Ascending aorta (tissue), 2 donors: Measurements from ENCODE around the gene MYO1E. TPM values are rescaled to one million over a fixed set of nuclear protein-coding genes. Genes with fewer than 3 reads are reported as not detected.

ENCODE experiments used
- DNase-seq, 2 donors: peaks; one replicate each; pipeline ENCODE4 v3.0.0-alpha.2; 2019; ENCODE audit warnings: low spot score in 2 of 2
- H3K27ac ChIP-seq, 2 donors: fragments of 200-600 bp; sonication (generic); one replicate each; pipeline ENCODE4 v1.5.1; 2016 to 2017; ENCODE audit warnings: mild to moderate bottlenecking in 1 of 2
- H3K27me3 ChIP-seq: fragments of 200-600 bp; sonication (generic); one replicate; pipeline ENCODE4 v1.5.1; 2017
- H3K36me3 ChIP-seq, 2 donors: fragments of 200-600 bp; sonication (generic); one replicate each; pipeline ENCODE4 v1.5.1; 2016
- H3K4me1 ChIP-seq, 2 donors: fragments of 200-600 bp; sonication (generic); one replicate each; pipeline ENCODE4 v1.5.1; 2016 to 2017; ENCODE audit warnings: mild to moderate bottlenecking in 1 of 2
- H3K4me3 ChIP-seq, 2 donors: fragments of 200-600 bp; sonication (generic); one replicate each; pipeline ENCODE4 v1.5.1; 2016 to 2017; ENCODE audit warnings: mild to moderate bottlenecking in 1 of 2
- H3K9me3 ChIP-seq, 2 donors: fragments of 200-600 bp; sonication (generic); one replicate each; pipeline ENCODE4 v1.5.1; 2016
- intact Hi-C: fragments of 100-400 bp; cut with DNase I; formaldehyde crosslinking; loops from one replicate; pipeline ENCODE4 v1.15.1; 2023
- total RNA-seq: library from RNA; depleted of rRNA; stranded (reverse); fragments of >200 nt; gene quantifications from one replicate; pipeline ENCODE4 v1.1.0, GENCODE V29; 2016
- TF ChIP-seq, protein P1 (sequence below), 3 experiments: fragments of 200-600 bp in 2 of 3; fragments of 450-650 bp in 1 of 3; sonication (generic) in 2 of 3; IDR thresholded peaks; one replicate each; pipeline ENCODE4 v1.5.1; 2016 to 2019; ENCODE audit warnings: antibody characterized with exemption in 3 of 3, mild to moderate bottlenecking in 1 of 3, moderate library complexity in 1 of 3

The MYO1E gene
- total RNA-seq, 1 donor from 2014 or later, result 48.0 TPM

DNA sequence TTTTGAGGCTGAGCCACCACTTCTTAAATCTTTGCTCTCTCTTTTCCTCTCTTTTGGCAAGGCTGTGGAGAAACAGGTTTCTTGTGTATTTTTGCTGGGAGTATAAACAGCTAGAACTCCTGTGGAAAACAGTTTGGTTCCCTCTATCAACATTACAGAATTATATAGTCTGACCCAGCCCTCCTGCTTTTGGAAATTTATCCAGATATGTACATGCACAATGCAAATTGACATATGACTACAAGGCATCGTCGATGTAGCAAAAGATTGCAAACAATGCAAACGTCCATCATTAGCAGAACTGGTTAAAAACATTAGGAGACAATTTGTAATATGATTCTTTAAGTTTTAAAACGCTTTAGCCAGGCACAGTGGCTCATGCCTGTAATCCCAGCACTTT lies 12.5 kb upstream of the MYO1E start:
- TF ChIP-seq, protein P1, sequence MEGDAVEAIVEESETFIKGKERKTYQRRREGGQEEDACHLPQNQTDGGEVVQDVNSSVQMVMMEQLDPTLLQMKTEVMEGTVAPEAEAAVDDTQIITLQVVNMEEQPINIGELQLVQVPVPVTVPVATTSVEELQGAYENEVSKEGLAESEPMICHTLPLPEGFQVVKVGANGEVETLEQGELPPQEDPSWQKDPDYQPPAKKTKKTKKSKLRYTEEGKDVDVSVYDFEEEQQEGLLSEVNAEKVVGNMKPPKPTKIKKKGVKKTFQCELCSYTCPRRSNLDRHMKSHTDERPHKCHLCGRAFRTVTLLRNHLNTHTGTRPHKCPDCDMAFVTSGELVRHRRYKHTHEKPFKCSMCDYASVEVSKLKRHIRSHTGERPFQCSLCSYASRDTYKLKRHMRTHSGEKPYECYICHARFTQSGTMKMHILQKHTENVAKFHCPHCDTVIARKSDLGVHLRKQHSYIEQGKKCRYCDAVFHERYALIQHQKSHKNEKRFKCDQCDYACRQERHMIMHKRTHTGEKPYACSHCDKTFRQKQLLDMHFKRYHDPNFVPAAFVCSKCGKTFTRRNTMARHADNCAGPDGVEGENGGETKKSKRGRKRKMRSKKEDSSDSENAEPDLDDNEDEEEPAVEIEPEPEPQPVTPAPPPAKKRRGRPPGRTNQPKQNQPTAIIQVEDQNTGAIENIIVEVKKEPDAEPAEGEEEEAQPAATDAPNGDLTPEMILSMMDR (IDR thresholded peaks at IDR 0.05), result no peak
- intact Hi-C loops, result no loop called here
- H3K27me3 ChIP-seq, result no peaks in the 10 kb centered on the region
- peaks cover 5% of the 10 kb centered on the region in 2 donors for H3K36me3 ChIP-seq
- no peak for DNase-seq
- no peak overlapping the region for H3K4me3 ChIP-seq
- H3K9me3 ChIP-seq, result no peaks in the 10 kb centered on the region
- H3K4me1 ChIP-seq, result peaks cover 3 to 6% of the 10 kb centered on the region in 2 donors
- H3K27ac ChIP-seq, result no peak overlapping the region

DNA sequence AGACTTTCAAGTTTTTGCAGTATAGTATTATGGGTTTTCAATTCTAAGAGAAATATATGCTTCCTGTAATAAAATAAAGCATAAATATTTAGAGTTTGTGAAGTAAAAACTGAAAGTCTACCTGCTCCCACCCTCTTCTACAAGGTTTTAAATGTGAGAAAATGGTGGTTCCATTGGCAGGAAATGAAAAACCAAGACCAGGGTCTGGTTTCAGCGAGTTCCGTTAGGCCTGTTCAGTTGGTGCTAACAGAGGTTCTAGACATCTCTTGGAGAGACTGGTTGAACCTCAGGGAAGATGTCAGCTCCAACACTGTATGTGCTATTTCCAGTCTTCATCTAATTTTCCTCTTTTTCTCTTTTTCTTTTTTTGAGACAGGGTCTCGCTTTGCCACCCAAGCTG lies 11.8 kb upstream of the MYO1E start:
- Histone ChIP-seq H3K27me3 (no peaks in the 10 kb centered on the region), H3K36me3 (peaks cover 5 to 8% of the 10 kb centered on the region in 2 donors), H3K4me1 (peaks cover 3 to 6% of the 10 kb centered on the region in 2 donors), H3K4me3 (no peak overlapping the region), H3K9me3 (no peaks in the 10 kb centered on the region), H3K27ac (no peak overlapping the region)
- intact Hi-C loops, result no loop called here
- DNase-seq, result no peak
- TF ChIP-seq, protein P1 (IDR thresholded peaks at IDR 0.05), result no peak

DNA sequence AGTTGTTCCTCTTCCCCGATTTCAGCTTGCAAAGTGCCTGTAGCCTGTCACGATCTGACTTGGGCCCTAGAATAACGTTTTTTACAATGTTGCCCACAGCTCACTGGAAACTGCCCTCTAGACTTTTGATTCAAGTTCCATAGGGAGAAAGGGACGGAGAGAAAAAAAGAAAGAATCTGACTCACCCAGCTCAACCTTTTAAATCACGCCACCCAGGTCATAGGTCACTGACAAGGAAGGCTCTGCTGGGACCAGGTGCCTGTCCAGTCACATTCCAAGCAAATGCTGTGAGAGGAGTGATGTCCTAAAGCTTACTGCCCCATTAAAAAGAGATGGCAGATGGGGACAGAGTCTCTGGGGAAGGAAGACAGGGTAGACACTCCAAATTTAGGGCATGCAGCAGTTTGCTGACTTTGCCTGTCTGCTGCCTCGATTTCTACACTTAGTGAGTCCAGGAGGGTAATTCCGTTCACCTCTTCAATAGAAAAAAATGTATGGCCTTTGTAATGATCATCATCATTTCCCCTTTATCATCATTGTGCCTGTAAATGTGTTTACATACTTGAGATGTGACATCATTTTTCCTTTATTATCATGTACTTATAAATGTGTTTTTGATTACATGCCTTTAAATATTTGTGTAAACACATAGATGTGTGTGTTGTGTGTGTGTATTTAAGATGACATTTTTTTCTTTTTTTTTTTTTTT lies 8.4 kb upstream of the MYO1E start:
- no peaks in the 10 kb centered on the region for H3K9me3 ChIP-seq
- intact Hi-C loops, result no loop called here
- TF ChIP-seq, protein P1 (IDR thresholded peaks at IDR 0.05), result no peak
- no peak overlapping the region for H3K4me3 ChIP-seq
- no peak for DNase-seq
- peaks cover 5 to 8% of the 10 kb centered on the region in 2 donors for H3K36me3 ChIP-seq
- H3K27me3 ChIP-seq, result no peaks in the 10 kb centered on the region
- no peak overlapping the region for H3K27ac ChIP-seq
- no peaks in the 10 kb centered on the region for H3K4me1 ChIP-seq

DNA sequence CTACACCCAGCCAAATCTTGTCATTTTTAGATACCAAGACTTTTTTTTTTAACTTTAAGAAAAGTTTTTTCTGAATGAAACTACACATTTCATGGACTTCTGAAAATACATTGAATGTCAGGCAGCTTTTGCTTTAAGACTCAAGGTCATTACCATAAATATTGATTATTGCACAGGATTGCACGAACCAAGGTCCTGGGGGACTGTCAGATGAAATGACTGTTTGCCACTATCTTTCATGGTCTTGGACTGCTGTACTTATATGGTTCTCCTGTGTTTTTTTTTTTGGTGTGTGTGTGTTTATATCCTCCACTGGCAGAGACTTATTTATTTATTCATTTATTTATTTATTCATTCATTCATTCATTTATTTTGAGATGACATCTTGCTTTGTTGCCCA lies 6.9 kb upstream of the MYO1E start:
- no peak for DNase-seq
- H3K36me3 ChIP-seq, result peaks cover 0 to 8% of the 10 kb centered on the region in 2 donors
- no peaks in the 10 kb centered on the region for H3K27me3 ChIP-seq
- H3K9me3 ChIP-seq, result no peaks in the 10 kb centered on the region
- intact Hi-C loops, result loop anchor here (10.0 kb wide), 1 partner anchor 395 kb away; the partner anchor contains the start of gene RNF111
- H3K4me3 ChIP-seq, result no peak overlapping the region
- H3K4me1 ChIP-seq, result no peaks in the 10 kb centered on the region
- TF ChIP-seq, protein P1 (IDR thresholded peaks at IDR 0.05), result no peak
- no peak overlapping the region for H3K27ac ChIP-seq

DNA sequence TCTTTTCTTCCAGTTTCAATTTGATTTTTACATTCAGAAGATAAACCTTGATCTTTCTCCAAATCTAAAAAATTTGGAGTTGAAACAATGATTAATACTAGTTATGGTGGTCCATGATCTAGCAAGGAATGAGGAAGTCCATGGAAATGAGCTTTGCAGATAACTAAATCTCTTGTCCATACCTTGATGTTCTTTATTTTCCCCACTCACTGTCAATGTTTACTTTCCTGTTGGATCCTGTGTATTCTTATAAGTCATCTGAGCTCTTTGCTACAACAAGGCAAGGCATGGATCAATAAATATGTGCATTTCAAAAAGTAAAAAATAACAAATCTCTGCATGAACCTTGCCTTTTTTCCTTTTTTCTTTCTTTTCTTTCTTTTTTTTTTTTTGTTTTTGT lies 6.2 kb upstream of the MYO1E start:
- H3K4me3 ChIP-seq, result no peak overlapping the region
- no peak for DNase-seq
- TF ChIP-seq, protein P1 (IDR thresholded peaks at IDR 0.05), result no peak
- no peak overlapping the region for H3K27ac ChIP-seq
- no peaks in the 10 kb centered on the region for H3K4me1 ChIP-seq
- no peaks in the 10 kb centered on the region for H3K27me3 ChIP-seq
- H3K9me3 ChIP-seq, result no peaks in the 10 kb centered on the region
- peaks cover 0 to 8% of the 10 kb centered on the region in 2 donors for H3K36me3 ChIP-seq
- intact Hi-C loops, result loop anchor here (10.0 kb wide), 1 partner anchor 394 kb away; the partner anchor contains the start of gene RNF111
